ENCODE results near the gene C19orf53. TPM values are rescaled to one million over a fixed set of nuclear protein-coding genes. Genes with fewer than 3 reads are reported as not detected.

C19orf53 gene
- total and polyA plus RNA-seq, 9 of the 15 experiments (the other 6 are each of a cell fraction or from before 2014, with no cell fraction given), result 98.5 to 441 (median 164) TPM

DNA sequence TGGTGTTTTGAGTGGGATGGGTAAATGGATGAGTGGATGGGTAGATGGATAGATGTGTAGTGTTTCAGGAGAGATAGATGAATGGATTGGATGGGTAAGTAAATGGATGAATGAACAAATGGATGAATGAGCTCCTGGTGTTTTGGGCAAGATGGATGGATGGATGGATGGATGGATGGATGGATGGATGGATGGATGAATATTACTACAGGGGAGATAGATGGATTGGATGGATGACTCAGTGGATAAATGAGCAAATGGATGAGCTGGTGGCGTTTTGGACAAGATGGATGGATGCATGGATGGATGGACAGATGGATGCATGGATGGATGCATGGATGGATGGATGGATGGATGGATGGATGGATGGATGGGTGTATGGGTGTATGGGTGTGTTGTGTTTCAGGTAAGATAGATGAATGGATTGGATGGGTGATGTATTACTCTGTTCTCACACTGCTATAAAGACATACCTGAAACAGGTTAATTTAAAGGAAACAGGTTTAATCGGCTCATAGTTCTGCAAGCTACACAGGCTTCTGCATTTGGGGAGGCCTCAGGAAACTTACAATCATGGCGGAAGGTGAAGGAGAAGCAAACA lies 33.3 kb downstream of the C19orf53 start:
- H3K9ac ChIP-seq (ENCODE audit: insufficient read depth in 1 of 2, low read depth in 2 of 2, low read length in 2 of 2), result no peak overlapping the region
- no TSS peak for BruUV-seq (replicated peaks)
- FAIRE-seq, result no peak
- no peak overlapping the region for H3K4me3 ChIP-seq
- no peak overlapping the region for H2AFZ ChIP-seq (ENCODE audit: low read depth, low read length)
- no peaks in the 10 kb centered on the region for H3K36me3 ChIP-seq (ENCODE audit: control insufficient read depth, insufficient read depth, low read length)
- H3K27me3 ChIP-seq (ENCODE audit: control insufficient read depth in 2 of 2, insufficient read depth in 2 of 2, low read length in 2 of 2), result no peaks in the 10 kb centered on the region
- no peaks in the 10 kb centered on the region for H3K9me1 ChIP-seq (ENCODE audit: control insufficient read depth, insufficient read depth, low read length)
- TF ChIP-seq ZKSCAN8 (CRISPR knock-in tag; IDR thresholded peaks at IDR 0.05) (no peak), ZNF263 (CRISPR knock-in tag; IDR thresholded peaks at IDR 0.05; ENCODE audit: borderline replicate concordance) (no peak), THRB (CRISPR knock-in tag; conservative IDR thresholded peaks at IDR 0.05) (0 out of 2 replicates have a peak, but pooled peaks have one; percentile 2), DLX4 (CRISPR knock-in tag; IDR thresholded peaks at IDR 0.05) (no peak), KDM1A (IDR thresholded peaks at IDR 0.05) (0 out of 4 replicates have a peak, but pooled peaks of 1 of the 2 experiments have one; percentile 10), CTBP1 (IDR thresholded peaks at IDR 0.05; ENCODE audit: borderline replicate concordance) (no peak), ATF7 (IDR thresholded peaks at IDR 0.05) (no peak), HDAC1 (IDR thresholded peaks at IDR 0.05) (0 out of 4 replicates have a peak, but pooled peaks of 1 of the 2 experiments have one; percentile 25), TSC22D4 (tag; IDR thresholded peaks at IDR 0.05) (peak; percentile 33; the same call in 1 of the 2 replicates), ZNF146 (CRISPR knock-in tag; IDR thresholded peaks at IDR 0.05; ENCODE audit: unreplicated experiment) (no peak), EHMT2 (IDR thresholded peaks at IDR 0.05) (peak; percentile 49; the same call in 1 of the 2 replicates), SMARCA4 (IDR thresholded peaks at IDR 0.05) (no peak)
- H3K9me3 ChIP-seq (replicated peaks; ENCODE audit: control insufficient read depth, insufficient read depth, low read depth, low read length), result no peaks in the 10 kb centered on the region
- ChIA-PET CTCF (ENCODE audit: low intra/inter-chr PET ratio) (no interaction called here), POLR2A (no interaction called here)
- in situ Hi-C loops (cut with MboI), result no loop called here
- ATAC-seq, result no peak
- H3K4me1 ChIP-seq (replicated peaks in 1 of 2; ENCODE audit: control insufficient read depth in 2 of 2, insufficient read depth in 2 of 2, low read length in 2 of 2), result peaks cover 6 to 23% of the 10 kb centered on the region in 2 experiments; a peak in 4 of 5 replicates
- no peak overlapping the region for H3K4me2 ChIP-seq (ENCODE audit: insufficient read depth, low read length)
- no peaks in the 10 kb centered on the region for H4K20me1 ChIP-seq (replicated peaks; ENCODE audit: control insufficient read depth, insufficient read depth, low read length)
- H3K27ac ChIP-seq (ENCODE audit: extremely low read depth, low read depth, low read length), result no peak overlapping the region
- H3K79me2 ChIP-seq (ENCODE audit: control insufficient read depth, insufficient read depth, low read length), result no peaks in the 10 kb centered on the region
- DNase-seq (ENCODE audit: extremely low read depth in 1 of 4, low spot score in 3 of 4), result no peak
- 41% methylated on average over 3 of the region's 3 CpGs for whole genome bisulfite sequencing (ENCODE audit: insufficient coverage, low coverage, missing lambda C conversion rate)
- intact Hi-C loops (cut with micrococcal nuclease), result no loop called here

Measured in K562 (cell line).